ENCODE results near the gene KCNQ2.

The KCNQ2 gene

GRCh38 chr20:63427724-63428330, 44.6 kb downstream of the KCNQ2 start:
- no peak overlapping the region for H3K27ac ChIP-seq (ENCODE audit: low read depth, low read length)
- no peaks in the 10 kb centered on the region for H3K9me3 ChIP-seq (ENCODE audit: insufficient read depth, low read depth, low read length)
- H3K9ac ChIP-seq (ENCODE audit: low read depth, low read length) = no peak overlapping the region
- no peaks in the 10 kb centered on the region for H3K36me3 ChIP-seq (ENCODE audit: insufficient read depth, low read length)
- H3K4me3 ChIP-seq (ENCODE audit: low read length) = no peak overlapping the region
- WGBS = 89% methylated on average over 27 of the region's 27 CpGs
- H3K27me3 ChIP-seq (ENCODE audit: insufficient read depth, low read length) = no peaks in the 10 kb centered on the region
- H3K4me1 ChIP-seq (ENCODE audit: insufficient read depth, low read length) = no peaks in the 10 kb centered on the region

- no peaks in the 10 kb centered on the region for H3K4me1 ChIP-seq (ENCODE audit: insufficient read depth, low read length)
- no peaks in the 10 kb centered on the region for H3K9me3 ChIP-seq (ENCODE audit: insufficient read depth, low read depth, low read length)
- no peaks in the 10 kb centered on the region for H3K36me3 ChIP-seq (ENCODE audit: insufficient read depth, low read length)
- WGBS = 95% methylated on average over 16 of the region's 16 CpGs
- H3K9ac ChIP-seq (ENCODE audit: low read depth, low read length) = no peak overlapping the region
- no peaks in the 10 kb centered on the region for H3K27me3 ChIP-seq (ENCODE audit: insufficient read depth, low read length)
- no peak overlapping the region for H3K27ac ChIP-seq (ENCODE audit: low read depth, low read length)
- H3K4me3 ChIP-seq (ENCODE audit: low read length) = no peak overlapping the region
These were observed 45.2 kb downstream of the KCNQ2 start for GRCh38 chr20:63427206-63427605.

- WGBS = 94% methylated on average over 27 of the region's 27 CpGs
- no peaks in the 10 kb centered on the region for H3K27me3 ChIP-seq (ENCODE audit: insufficient read depth, low read length)
- no peaks in the 10 kb centered on the region for H3K9me3 ChIP-seq (ENCODE audit: insufficient read depth, low read depth, low read length)
- H3K4me1 ChIP-seq (ENCODE audit: insufficient read depth, low read length) = no peaks in the 10 kb centered on the region
- no peak overlapping the region for H3K9ac ChIP-seq (ENCODE audit: low read depth, low read length)
- H3K4me3 ChIP-seq (ENCODE audit: low read length) = no peak overlapping the region
- no peaks in the 10 kb centered on the region for H3K36me3 ChIP-seq (ENCODE audit: insufficient read depth, low read length)
- H3K27ac ChIP-seq (ENCODE audit: low read depth, low read length) = no peak overlapping the region
These were observed 46.5 kb downstream of the KCNQ2 start for GRCh38 chr20:63425846-63426485.

GRCh38 chr20:63424613-63425012, 47.8 kb downstream of the KCNQ2 start:
- 88% methylated on average over 25 of the region's 25 CpGs for WGBS

GRCh38 chr20:63423751-63424150, 48.7 kb downstream of the KCNQ2 start:
- Histone ChIP-seq H3K4me1 (ENCODE audit: insufficient read depth, low read length) (no peaks in the 10 kb centered on the region), H3K27me3 (ENCODE audit: insufficient read depth, low read length) (no peaks in the 10 kb centered on the region), H3K9ac (ENCODE audit: low read depth, low read length) (no peak overlapping the region), H3K27ac (ENCODE audit: low read depth, low read length) (no peak overlapping the region), H3K36me3 (ENCODE audit: insufficient read depth, low read length) (no peaks in the 10 kb centered on the region), H3K9me3 (ENCODE audit: insufficient read depth, low read depth, low read length) (no peaks in the 10 kb centered on the region), H3K4me3 (ENCODE audit: low read length) (no peak overlapping the region)
- 83% methylated on average over 21 of the region's 21 CpGs for WGBS

More at GRCh38 chr20:63424613-63425012, 47.8 kb downstream of the KCNQ2 start:
- no peak overlapping the region for H3K9ac ChIP-seq (ENCODE audit: low read depth, low read length)
- no peak overlapping the region for H3K27ac ChIP-seq (ENCODE audit: low read depth, low read length)
- H3K36me3 ChIP-seq (ENCODE audit: insufficient read depth, low read length) = no peaks in the 10 kb centered on the region
- no peaks in the 10 kb centered on the region for H3K9me3 ChIP-seq (ENCODE audit: insufficient read depth, low read depth, low read length)
- H3K4me1 ChIP-seq (ENCODE audit: insufficient read depth, low read length) = no peaks in the 10 kb centered on the region
- no peak overlapping the region for H3K4me3 ChIP-seq (ENCODE audit: low read length)
- H3K27me3 ChIP-seq (ENCODE audit: insufficient read depth, low read length) = no peaks in the 10 kb centered on the region

GRCh38 chr20:63422653-63423052, 49.8 kb downstream of the KCNQ2 start:
- Histone ChIP-seq H3K27me3 (ENCODE audit: insufficient read depth, low read length) (no peaks in the 10 kb centered on the region), H3K36me3 (ENCODE audit: insufficient read depth, low read length) (no peaks in the 10 kb centered on the region), H3K4me3 (ENCODE audit: low read length) (no peak overlapping the region), H3K9me3 (ENCODE audit: insufficient read depth, low read depth, low read length) (no peaks in the 10 kb centered on the region), H3K27ac (ENCODE audit: low read depth, low read length) (no peak overlapping the region), H3K4me1 (ENCODE audit: insufficient read depth, low read length) (no peaks in the 10 kb centered on the region), H3K9ac (ENCODE audit: low read depth, low read length) (no peak overlapping the region)
- 91% methylated on average over 25 of the region's 25 CpGs for WGBS

GRCh38 chr20:63421913-63422312, 50.5 kb downstream of the KCNQ2 start:
- H3K27me3 ChIP-seq (ENCODE audit: insufficient read depth, low read length) = no peaks in the 10 kb centered on the region
- no peaks in the 10 kb centered on the region for H3K9me3 ChIP-seq (ENCODE audit: insufficient read depth, low read depth, low read length)
- H3K4me3 ChIP-seq (ENCODE audit: low read length) = no peak overlapping the region
- no peaks in the 10 kb centered on the region for H3K4me1 ChIP-seq (ENCODE audit: insufficient read depth, low read length)
- no peak overlapping the region for H3K9ac ChIP-seq (ENCODE audit: low read depth, low read length)
- no peak overlapping the region for H3K27ac ChIP-seq (ENCODE audit: low read depth, low read length)
- WGBS = 91% methylated on average over 17 of the region's 17 CpGs
- H3K36me3 ChIP-seq (ENCODE audit: insufficient read depth, low read length) = no peaks in the 10 kb centered on the region

- no peak overlapping the region for H3K4me3 ChIP-seq (ENCODE audit: low read length)
- H3K27me3 ChIP-seq (ENCODE audit: insufficient read depth, low read length) = no peaks in the 10 kb centered on the region
- H3K9ac ChIP-seq (ENCODE audit: low read depth, low read length) = no peak overlapping the region
These were observed 51.3 kb downstream of the KCNQ2 start for GRCh38 chr20:63421094-63421692.

GRCh38 chr20:63420359-63421093, 51.9 kb downstream of the KCNQ2 start:
- WGBS = 92% methylated on average over 34 of the region's 34 CpGs
- H3K36me3 ChIP-seq (ENCODE audit: insufficient read depth, low read length) = no peaks in the 10 kb centered on the region
- no peak overlapping the region for H3K9ac ChIP-seq (ENCODE audit: low read depth, low read length)
- H3K4me3 ChIP-seq (ENCODE audit: low read length) = no peak overlapping the region
- H3K9me3 ChIP-seq (ENCODE audit: insufficient read depth, low read depth, low read length) = no peaks in the 10 kb centered on the region
- H3K27me3 ChIP-seq (ENCODE audit: insufficient read depth, low read length) = no peaks in the 10 kb centered on the region
- H3K27ac ChIP-seq (ENCODE audit: low read depth, low read length) = no peak overlapping the region
- no peaks in the 10 kb centered on the region for H3K4me1 ChIP-seq (ENCODE audit: insufficient read depth, low read length)

More at GRCh38 chr20:63421094-63421692, 51.3 kb downstream of the KCNQ2 start:
- H3K9me3 ChIP-seq (ENCODE audit: insufficient read depth, low read depth, low read length) = no peaks in the 10 kb centered on the region
- 92% methylated on average over 29 of the region's 29 CpGs for WGBS
- H3K27ac ChIP-seq (ENCODE audit: low read depth, low read length) = no peak overlapping the region
- no peaks in the 10 kb centered on the region for H3K4me1 ChIP-seq (ENCODE audit: insufficient read depth, low read length)
- H3K36me3 ChIP-seq (ENCODE audit: insufficient read depth, low read length) = no peaks in the 10 kb centered on the region

- no peak overlapping the region for H3K4me3 ChIP-seq (ENCODE audit: low read length)
- 94% methylated on average over 24 of the region's 24 CpGs for WGBS
These were observed 53.2 kb downstream of the KCNQ2 start for GRCh38 chr20:63419299-63419698.

GRCh38 chr20:63418617-63419016, 53.8 kb downstream of the KCNQ2 start:
- Histone ChIP-seq H3K9ac (ENCODE audit: low read depth, low read length) (no peak overlapping the region), H3K4me3 (ENCODE audit: low read length) (no peak overlapping the region), H3K36me3 (ENCODE audit: insufficient read depth, low read length) (no peaks in the 10 kb centered on the region), H3K27me3 (ENCODE audit: insufficient read depth, low read length) (no peaks in the 10 kb centered on the region), H3K9me3 (ENCODE audit: insufficient read depth, low read depth, low read length) (no peaks in the 10 kb centered on the region), H3K27ac (ENCODE audit: low read depth, low read length) (no peak overlapping the region), H3K4me1 (ENCODE audit: insufficient read depth, low read length) (no peaks in the 10 kb centered on the region)
- 95% methylated on average over 16 of the region's 16 CpGs for whole genome bisulfite sequencing

More at GRCh38 chr20:63419299-63419698, 53.2 kb downstream of the KCNQ2 start:
- H3K9ac ChIP-seq (ENCODE audit: low read depth, low read length) = no peak overlapping the region
- H3K4me1 ChIP-seq (ENCODE audit: insufficient read depth, low read length) = no peaks in the 10 kb centered on the region
- no peak overlapping the region for H3K27ac ChIP-seq (ENCODE audit: low read depth, low read length)
- no peaks in the 10 kb centered on the region for H3K36me3 ChIP-seq (ENCODE audit: insufficient read depth, low read length)
- H3K27me3 ChIP-seq (ENCODE audit: insufficient read depth, low read length) = no peaks in the 10 kb centered on the region
- no peaks in the 10 kb centered on the region for H3K9me3 ChIP-seq (ENCODE audit: insufficient read depth, low read depth, low read length)

Measured in HUES64 (cell line).